B cell (primary cell): Measurements from ENCODE around the gene ZMYND10. TPM values are rescaled to one million over a fixed set of nuclear protein-coding genes. Genes with fewer than 3 reads are reported as not detected.

Source experiments
- ATAC-seq: fragments of 200-7000 bp; cut with Tn5 transposase; one replicate; pipeline ENCODE4 v1.10.0; 2021; ENCODE audit warnings: low read depth, mild to moderate bottlenecking, moderate number of reproducible peaks, moderate library complexity
- CTCF ChIA-PET: fragments of 350-600 bp; sonication (Branson Sonifier 250); formaldehyde crosslinking; loops from one replicate; lab custom pipeline; 2021; ENCODE audit warnings: antibody characterized with exemption, inconsistent platforms; lab: Charles Lee
- POLR2A ChIA-PET: fragments of 350-600 bp; sonication (Branson Sonifier 250); formaldehyde crosslinking; loops from one replicate; lab custom pipeline; 2021; ENCODE audit warnings: antibody characterized with exemption; lab: Charles Lee
- DNase-seq: peaks from one replicate; pipeline ENCODE4 v3.0.0; 2013
- H2AFZ ChIP-seq: 2 replicates; pipeline ENCODE4 v1.6.1; 2012; ENCODE audit warnings: mild to moderate bottlenecking, low read depth, low read length; ENCODE audit not compliant: insufficient read depth, poor library complexity, severe bottlenecking
- H3K27ac ChIP-seq, 2 donors: 1 replicate in 1 of 2; 2 replicates in 1 of 2; pipeline ENCODE4 v1.5.1; 2012 to 2013; ENCODE audit warnings: low read length in 2 of 2, mild to moderate bottlenecking in 2 of 2, moderate library complexity in 1 of 2
- H3K27me3 ChIP-seq, 4 experiments: fragments of 200-600 bp in 1 of 4; sonication (generic) in 1 of 4; replicated peaks in 1 of 4; 1 replicate in 2 of 4; 2 replicates in 2 of 4; pipeline versions ENCODE4 v1.6.1 to v1.7.0; 2013 to 2016; ENCODE audit warnings: low read length in 3 of 4, mild to moderate bottlenecking in 2 of 4, mixed read lengths in 1 of 4, moderate library complexity in 1 of 4; ENCODE audit not compliant: insufficient read depth in 4 of 4, control insufficient read depth in 3 of 4; ENCODE audit errors: control extremely low read depth in 1 of 4
- H3K36me3 ChIP-seq, 2 experiments: replicated peaks in 1 of 2; 1 replicate in 1 of 2; 2 replicates in 1 of 2; pipeline versions ENCODE4 v1.6.1 to v1.7.1; 2013; ENCODE audit warnings: low read length in 1 of 2; ENCODE audit not compliant: insufficient read depth in 2 of 2, control insufficient read depth in 1 of 2; ENCODE audit errors: control extremely low read depth in 1 of 2, extremely low read depth in 1 of 2
- H3K4me1 ChIP-seq, 2 donors: fragments of 200-600 bp in 1 of 2; sonication (generic) in 1 of 2; 1 replicate in 1 of 2; 2 replicates in 1 of 2; pipeline versions ENCODE4 v1.5.1 to v1.6.1; 2013 to 2017; ENCODE audit warnings: low read length in 2 of 2; ENCODE audit not compliant: control insufficient read depth in 2 of 2, insufficient read depth in 2 of 2
- H3K4me2 ChIP-seq: replicated peaks from 2 replicates; pipeline ENCODE3; 2012; ENCODE audit warnings: mild to moderate bottlenecking, low read depth, low read length; ENCODE audit not compliant: poor library complexity, severe bottlenecking
- H3K4me3 ChIP-seq, 5 experiments: fragments of 200-600 bp in 1 of 5; sonication (generic) in 1 of 5; 1 replicate in 3 of 5; 2 replicates in 2 of 5; pipeline versions ENCODE4 v1.5.1 to v1.7.0; 2011 to 2016; ENCODE audit warnings: low read length in 4 of 5, mild to moderate bottlenecking in 4 of 5, low read depth in 2 of 5, control low read depth in 1 of 5, moderate library complexity in 1 of 5; ENCODE audit not compliant: insufficient read depth in 1 of 5; ENCODE audit errors: control extremely low read depth in 1 of 5, extremely low read depth in 1 of 5
- H3K79me2 ChIP-seq: fragments of 200-600 bp; sonication (generic); one replicate; pipeline ENCODE4 v1.6.0; 2016; ENCODE audit warnings: low read length; ENCODE audit not compliant: control insufficient read depth, insufficient read depth
- H3K9ac ChIP-seq: fragments of 200-600 bp; sonication (generic); 2 replicates; pipeline ENCODE4 v1.6.1; 2017; ENCODE audit warnings: mild to moderate bottlenecking, low read length, moderate library complexity
- H3K9me3 ChIP-seq, 3 donors: one replicate each; pipeline versions ENCODE4 v1.6.1 to v1.7.1; 2013; ENCODE audit warnings: low read length in 2 of 3; ENCODE audit not compliant: control insufficient read depth in 2 of 3, insufficient read depth in 1 of 3; ENCODE audit errors: control extremely low read depth in 1 of 3
- H4K20me1 ChIP-seq: 2 replicates; pipeline ENCODE4 v1.6.0; 2012; ENCODE audit warnings: mild to moderate bottlenecking, low read length; ENCODE audit not compliant: insufficient read depth, control insufficient read depth, poor library complexity, severe bottlenecking
- H3K27ac Mint-ChIP-seq: one replicate; pipeline ENCODE4 v1.8.0; 2021; ENCODE audit warnings: mixed read lengths
- H3K27me3 Mint-ChIP-seq: one replicate; pipeline ENCODE4 v1.8.0; 2021; ENCODE audit warnings: mixed read lengths
- H3K4me1 Mint-ChIP-seq: one replicate; pipeline ENCODE4 v1.8.0; 2021; ENCODE audit warnings: mixed read lengths
- H3K4me3 Mint-ChIP-seq: one replicate; pipeline ENCODE4 v1.8.0; 2021; ENCODE audit warnings: mixed read lengths
- H3K9me3 Mint-ChIP-seq: one replicate; pipeline ENCODE4 v1.8.0; 2022; ENCODE audit warnings: mixed read lengths; ENCODE audit not compliant: insufficient read depth
- CTCF ChIP-seq: fragments of 200-600 bp; IDR thresholded peaks from one replicate; pipeline ENCODE4 v1.8.0; 2022; ENCODE audit warnings: antibody characterized with exemption, mild to moderate bottlenecking
- EZH2 ChIP-seq: IDR thresholded peaks from 2 replicates; pipeline ENCODE4 v1.6.1; 2012; ENCODE audit warnings: borderline replicate concordance, low read depth, mild to moderate bottlenecking, moderate library complexity, low read length; ENCODE audit not compliant: insufficient read depth, poor library complexity, severe bottlenecking
- WGBS: methylation state at CpG from one replicate; pipeline ENCODE4 v1.1.5; 2013; ENCODE audit warnings: missing lambda C conversion rate; ENCODE audit not compliant: insufficient coverage; 5-methylcytosine and 5-hydroxymethylcytosine counted together
- intact Hi-C: fragments of 100-400 bp; cut with micrococcal nuclease; formaldehyde crosslinking; loops from one replicate; pipeline ENCODE4 v1.10.0; 2022
- polyA plus RNA-seq: library from polyadenylated mRNA; depleted of rRNA; stranded (reverse); fragments of >200 nt; gene quantifications from 2 replicates; pipeline ENCODE4 v1.2.3, GENCODE V29; 2012
- total RNA-seq, 2 donors: library from RNA; stranded (reverse); fragments of 120-200 nt in 1 of 2; gene quantifications; 1 replicate in 1 of 2; 2 replicates in 1 of 2; pipeline versions ENCODE4 v1.2.3 to v1.2.4, GENCODE V29; 2013 to 2022

ZMYND10 gene
- total and polyA plus RNA-seq, 2 donors (not counting 1 experiment from before 2014, with no cell fraction given), result 1.8 to 2.4 TPM

- no peak for TF ChIP-seq EZH2
- TF ChIP-seq CTCF, result no peak
- Histone ChIP-seq H2AFZ (no peak overlapping the region), H4K20me1 (no peaks in the 10 kb centered on the region), H3K4me2 (no peak overlapping the region), H3K4me3 (no peak overlapping the region), H3K9ac (no peak overlapping the region), H3K79me2 (no peaks in the 10 kb centered on the region), H3K36me3 (no peaks in the 10 kb centered on the region), H3K4me1 (peaks cover 2 to 4% of the 10 kb centered on the region in 2 donors), H3K27ac (no peak overlapping the region), H3K9me3 (no peaks in the 10 kb centered on the region), H3K27me3 (no peaks in the 10 kb centered on the region)
- DNase-seq (no peak), ATAC-seq (no peak)
- ChIA-PET CTCF (no interaction called here), POLR2A (interaction anchor here (0.7 kb wide), 1 partner anchor 351 kb away, joined by 4 read pairs; no protein-coding TSS in a partner anchor)
- peaks cover 12% of the 10 kb centered on the region for H3K27me3 Mint-ChIP-seq
- no peak overlapping the region for H3K4me3 Mint-ChIP-seq
- H3K4me1 Mint-ChIP-seq, result peaks cover 3% of the 10 kb centered on the region
- H3K27ac Mint-ChIP-seq, result no peak overlapping the region
- intact Hi-C loops, result no loop called here
- WGBS, result 88% methylated on average over 3 of the region's 3 CpGs
- no peaks in the 10 kb centered on the region for H3K9me3 Mint-ChIP-seq
Measured at GRCh38 chr3:50371133-50371685, 25.7 kb upstream of the ZMYND10 start.

GRCh38 chr3:50370594-50370993 is 25.1 kb upstream of the ZMYND10 start:
- peaks cover 12% of the 10 kb centered on the region for H3K27me3 Mint-ChIP-seq
- TF ChIP-seq CTCF (no peak), EZH2 (no peak)
- ChIA-PET POLR2A (interaction anchor here (0.7 kb wide), 1 partner anchor 351 kb away, joined by 4 read pairs; no protein-coding TSS in a partner anchor), CTCF (no interaction called here)
- no peaks in the 10 kb centered on the region for H3K36me3 ChIP-seq
- no peak overlapping the region for H3K4me2 ChIP-seq
- no peaks in the 10 kb centered on the region for H3K9me3 ChIP-seq
- intact Hi-C loops, result no loop called here
- H3K9ac ChIP-seq, result no peak overlapping the region
- no peak overlapping the region for H3K27ac Mint-ChIP-seq
- H3K4me1 ChIP-seq, result peaks cover 8 to 10% of the 10 kb centered on the region in 2 donors
- H3K4me3 Mint-ChIP-seq, result no peak overlapping the region
- H3K4me1 Mint-ChIP-seq, result peaks cover 9% of the 10 kb centered on the region
- no peak overlapping the region for H3K4me3 ChIP-seq
- no peaks in the 10 kb centered on the region for H4K20me1 ChIP-seq
- DNase-seq, result no peak
- H2AFZ ChIP-seq, result no peak overlapping the region
- 83% methylated on average over 9 of the region's 14 CpGs for WGBS
- no peak overlapping the region for H3K27ac ChIP-seq
- ATAC-seq, result no peak
- H3K79me2 ChIP-seq, result no peaks in the 10 kb centered on the region
- H3K27me3 ChIP-seq, result peaks cover 0 to 3% (median 0%) of the 10 kb centered on the region in 4 experiments
- H3K9me3 Mint-ChIP-seq, result no peaks in the 10 kb centered on the region
